Stimulated activated CD8-positive, alpha-beta memory T cell treated with anti-CD3 and anti-CD28 coated beads, Interleukin-12 subunit alpha, Interleukin-12 subunit beta, amount 100 ng/mL, for 4 hours (primary cell): ENCODE measurements around the gene DCC.

Experiments
- DNase-seq: peaks from one replicate; pipeline ENCODE4 v3.0.0-alpha.2; 2020; ENCODE audit warnings: low read depth

DCC gene

GRCh38 chr18:52700816-52701215 lies 360.8 kb downstream of the DCC start:
- DNase-seq, result no peak

GRCh38 chr18:52701219-52701935 lies 361.4 kb downstream of the DCC start:
- DNase-seq, result no peak

- no peak for DNase-seq
These were observed 375.4 kb downstream of the DCC start for GRCh38 chr18:52715421-52715820.

- DNase-seq, result no peak
These were observed 376.0 kb downstream of the DCC start for GRCh38 chr18:52715991-52716390.

- no peak for DNase-seq
These were observed 377.0 kb downstream of the DCC start for GRCh38 chr18:52716973-52717372.

GRCh38 chr18:52722904-52723303 lies 382.9 kb downstream of the DCC start:
- DNase-seq, result no peak

- DNase-seq, result no peak
These were observed 383.6 kb downstream of the DCC start for GRCh38 chr18:52723550-52723970.

GRCh38 chr18:52730972-52731619 lies 391.1 kb downstream of the DCC start:
- no peak for DNase-seq

- no peak for DNase-seq
These were observed 398.9 kb downstream of the DCC start for GRCh38 chr18:52738946-52739345.

GRCh38 chr18:52746986-52747385 lies 407.0 kb downstream of the DCC start:
- DNase-seq, result no peak

GRCh38 chr18:52747869-52748268 lies 407.9 kb downstream of the DCC start:
- no peak for DNase-seq

- DNase-seq, result no peak
These were observed 408.3 kb downstream of the DCC start for GRCh38 chr18:52748343-52748742.

- no peak for DNase-seq
These were observed 409.5 kb downstream of the DCC start for GRCh38 chr18:52749542-52749941.

- no peak for DNase-seq
These were observed 411.0 kb downstream of the DCC start for GRCh38 chr18:52750995-52751394.

GRCh38 chr18:52764316-52764715 lies 424.3 kb downstream of the DCC start:
- no peak for DNase-seq

GRCh38 chr18:52766002-52766545 lies 426.1 kb downstream of the DCC start:
- DNase-seq, result no peak

GRCh38 chr18:52781113-52781512 lies 441.1 kb downstream of the DCC start:
- no peak for DNase-seq

GRCh38 chr18:52791321-52791720 lies 451.3 kb downstream of the DCC start:
- DNase-seq, result no peak

GRCh38 chr18:52812834-52813233 lies 472.8 kb downstream of the DCC start:
- DNase-seq, result no peak

- DNase-seq, result no peak
These were observed 473.8 kb downstream of the DCC start for GRCh38 chr18:52813635-52814416.

GRCh38 chr18:52815651-52816050 lies 475.7 kb downstream of the DCC start:
- DNase-seq, result no peak

- DNase-seq, result no peak
These were observed 476.1 kb downstream of the DCC start for GRCh38 chr18:52816121-52816520.

- no peak for DNase-seq
These were observed 482.2 kb downstream of the DCC start for GRCh38 chr18:52822160-52822559.
